GM15510 (cell line): Measurements from ENCODE around the gene IFIT3.

ENCODE experiments used
- POLR2A ChIP-seq: IDR thresholded peaks from 3 replicates; pipeline ENCODE4 v1.6.1; 2011; ENCODE audit warnings: borderline replicate concordance; ENCODE audit not compliant: insufficient read length; ENCODE audit errors: extremely low read depth

The IFIT3 gene

GRCh38 chr10:89327803-89328441, at the start of gene IFIT3:
Gene IFIT3 (plus strand): TSS chr10:89327997. CDS start chr10:89328074, 77 bp downstream.
- TF ChIP-seq POLR2A: peak; percentile 51

- no peak for TF ChIP-seq POLR2A
These were observed 49.7 kb upstream of the IFIT3 start for GRCh38 chr10:89278034-89278535.

- no peak for TF ChIP-seq POLR2A
These were observed 48.9 kb upstream of the IFIT3 start for GRCh38 chr10:89278900-89279392.

GRCh38 chr10:89279421-89279869, 48.4 kb upstream of the IFIT3 start:
- no peak for TF ChIP-seq POLR2A

- TF ChIP-seq POLR2A: no peak
These were observed 47.3 kb upstream of the IFIT3 start for GRCh38 chr10:89280508-89280907.

- TF ChIP-seq POLR2A: no peak
These were observed 46.0 kb upstream of the IFIT3 start for GRCh38 chr10:89281606-89282395.

- no peak for TF ChIP-seq POLR2A
These were observed 44.5 kb upstream of the IFIT3 start for GRCh38 chr10:89283025-89283935.

GRCh38 chr10:89283936-89284475, 43.8 kb upstream of the IFIT3 start:
- no peak for TF ChIP-seq POLR2A

- TF ChIP-seq POLR2A: no peak
These were observed 33.0 kb upstream of the IFIT3 start for GRCh38 chr10:89294721-89295239.

GRCh38 chr10:89295597-89295996, 32.2 kb upstream of the IFIT3 start:
- no peak for TF ChIP-seq POLR2A

GRCh38 chr10:89296220-89296648, 31.6 kb upstream of the IFIT3 start:
- no peak for TF ChIP-seq POLR2A

GRCh38 chr10:89297356-89297755, 30.4 kb upstream of the IFIT3 start:
- no peak for TF ChIP-seq POLR2A

- no peak for TF ChIP-seq POLR2A
These were observed 30.0 kb upstream of the IFIT3 start for GRCh38 chr10:89297791-89298190.

GRCh38 chr10:89299031-89299430, 28.8 kb upstream of the IFIT3 start:
- TF ChIP-seq POLR2A: no peak

GRCh38 chr10:89301232-89301631, 26.6 kb upstream of the IFIT3 start:
- no peak for TF ChIP-seq POLR2A
